NCI-H82 treated with DMSO at 0.1 percent for 48 hours (cell line): ENCODE measurements around the gene C2orf81.
"Not testable (repeated sequence)": the region's sequence is repeated elsewhere in the genome, so short reads cannot be mapped to it uniquely, and the experiment has no call there.

ENCODE experiments used
- DNase-seq: peaks from one replicate; lab custom pipeline; 2025; ENCODE audit not compliant: unreplicated experiment; lab: John Stamatoyannopoulos, UW

The C2orf81 gene

DNA sequence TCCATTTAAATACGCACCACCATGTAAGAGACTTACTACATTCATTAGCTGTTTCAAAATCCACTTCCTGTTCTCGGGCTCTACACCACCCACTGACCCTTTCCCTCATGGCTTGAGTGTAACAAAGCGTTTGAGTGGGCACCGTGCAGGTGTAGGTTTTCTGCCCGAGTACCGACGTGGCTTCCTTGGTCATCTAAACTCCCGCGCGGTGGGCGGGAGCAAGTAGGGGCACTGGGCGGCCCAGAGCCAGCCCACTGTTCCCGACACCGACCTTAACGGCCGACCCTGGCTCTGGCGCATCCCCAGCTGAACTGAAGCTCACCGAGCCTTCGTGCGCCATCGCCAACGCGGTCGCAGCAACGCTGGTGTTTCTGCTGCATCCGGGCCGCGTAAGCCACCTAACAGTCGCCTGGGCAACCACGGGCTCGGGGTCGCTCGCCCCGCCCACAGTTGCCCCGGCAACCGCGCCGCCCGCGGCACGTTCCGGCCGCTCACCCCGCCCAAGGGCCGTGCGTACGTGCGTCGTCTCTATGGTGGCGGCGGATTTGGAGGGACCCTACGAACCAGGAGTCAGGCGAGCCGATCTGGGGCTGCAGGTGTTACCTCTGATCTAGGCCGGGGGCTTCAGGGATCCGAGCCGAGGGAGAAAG lies at the start of gene C2orf81, which contains the start of gene WDR54:
Gene C2orf81 (minus strand): TSS at position 399 of the 650 bp plus-strand sequence. CDS start 59 bp downstream, at position 340.
Gene WDR54 (plus strand): TSS at position 510 of the 650 bp plus-strand sequence. CDS start 424 bp downstream, outside the sequence.
- peak; percentile 77 for DNase-seq

DNA sequence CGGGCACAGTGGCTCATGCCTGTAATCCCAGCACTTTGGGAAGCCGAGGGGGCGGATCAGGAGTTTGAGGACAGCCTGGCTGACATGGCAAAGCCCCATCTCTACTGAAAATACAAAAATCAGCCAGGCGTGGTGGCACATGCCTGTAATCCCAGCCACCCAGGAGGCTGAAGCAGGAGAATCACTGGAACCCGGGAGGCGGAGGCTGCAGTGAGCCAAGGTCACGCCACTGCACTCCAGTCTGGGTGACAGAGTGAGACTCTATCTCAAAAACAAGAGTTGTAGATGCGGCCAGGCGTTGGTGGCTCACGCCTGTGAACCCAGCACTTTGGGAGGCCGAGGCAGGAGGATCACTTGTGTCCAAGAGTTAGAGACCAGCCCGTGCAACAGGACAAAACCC lies 49.3 kb upstream of the C2orf81 start:
- not testable (repeated sequence) for DNase-seq

DNA sequence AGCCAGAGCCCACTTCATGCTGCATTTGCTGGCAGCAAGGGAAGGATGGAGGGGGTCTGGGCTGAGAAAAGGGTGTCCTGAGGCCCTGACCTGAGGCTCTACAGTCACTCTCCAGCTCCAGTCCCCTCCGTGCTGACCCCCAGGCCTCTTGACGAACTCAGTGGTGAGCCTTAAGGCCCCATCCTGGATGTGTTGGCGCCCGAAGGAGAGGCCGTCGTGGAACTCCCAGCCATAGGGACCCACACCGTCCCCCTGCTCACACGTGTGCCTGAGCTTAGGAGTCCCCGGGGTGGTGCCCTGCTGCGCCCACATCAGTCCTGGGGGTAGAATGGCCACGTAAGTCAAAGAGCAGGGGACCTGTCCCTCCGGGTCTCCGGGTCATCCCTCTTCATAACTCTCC lies 43.0 kb upstream of the C2orf81 start:
- DNase-seq: no peak

DNA sequence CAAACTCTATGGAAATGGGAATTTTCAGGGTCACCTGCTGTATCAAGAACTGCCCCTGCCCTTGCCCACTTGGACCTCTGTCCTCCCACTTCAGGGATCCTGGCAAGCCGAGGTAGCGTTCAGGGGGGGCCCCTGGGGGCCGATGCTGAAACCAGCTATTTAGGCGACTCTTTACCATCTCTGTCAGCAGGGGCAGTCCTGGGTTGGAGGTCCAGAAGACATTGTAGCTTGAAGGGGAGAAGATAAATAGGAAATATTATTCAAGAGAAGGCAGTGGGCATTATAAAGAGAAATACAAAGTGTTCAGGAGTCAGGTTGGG lies 41.3 kb upstream of the C2orf81 start:
- DNase-seq: no peak

DNA sequence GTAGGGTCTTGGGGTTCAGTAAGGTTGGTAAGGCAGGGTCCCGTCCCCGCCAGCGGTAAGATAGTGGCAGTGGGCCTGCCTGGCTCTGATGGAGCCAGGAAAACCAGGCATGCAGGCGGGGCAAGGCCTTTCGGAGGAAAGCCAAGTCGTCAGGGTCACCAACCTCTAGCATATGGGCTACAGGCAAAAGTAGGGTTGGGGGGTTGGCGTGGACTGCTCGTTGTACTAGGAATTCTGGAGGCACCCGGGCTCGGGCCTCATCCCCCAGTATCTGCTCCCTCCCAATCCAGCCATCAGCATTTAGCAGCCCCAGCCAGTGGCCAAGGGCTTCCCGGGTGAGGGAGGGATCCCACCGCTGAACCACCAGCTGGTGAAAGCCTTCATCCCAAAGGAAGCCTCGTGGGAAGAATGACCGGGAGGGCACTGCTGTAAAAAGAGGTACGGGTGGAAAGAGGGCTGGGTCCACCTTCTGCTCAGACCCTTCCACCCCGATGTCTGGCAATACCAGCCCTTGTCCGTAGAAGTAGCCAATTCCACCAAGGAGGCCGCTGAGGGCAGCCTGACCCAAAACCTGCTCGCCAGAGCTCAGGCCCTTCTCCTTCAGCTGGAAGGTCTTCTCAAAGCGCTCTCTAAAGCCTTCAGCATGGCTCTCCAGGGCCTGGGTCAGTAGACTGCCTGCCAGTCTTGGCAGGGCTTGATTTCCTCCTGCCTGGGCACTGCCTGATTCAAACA lies 40.8 kb upstream of the C2orf81 start:
- DNase-seq: no peak

DNA sequence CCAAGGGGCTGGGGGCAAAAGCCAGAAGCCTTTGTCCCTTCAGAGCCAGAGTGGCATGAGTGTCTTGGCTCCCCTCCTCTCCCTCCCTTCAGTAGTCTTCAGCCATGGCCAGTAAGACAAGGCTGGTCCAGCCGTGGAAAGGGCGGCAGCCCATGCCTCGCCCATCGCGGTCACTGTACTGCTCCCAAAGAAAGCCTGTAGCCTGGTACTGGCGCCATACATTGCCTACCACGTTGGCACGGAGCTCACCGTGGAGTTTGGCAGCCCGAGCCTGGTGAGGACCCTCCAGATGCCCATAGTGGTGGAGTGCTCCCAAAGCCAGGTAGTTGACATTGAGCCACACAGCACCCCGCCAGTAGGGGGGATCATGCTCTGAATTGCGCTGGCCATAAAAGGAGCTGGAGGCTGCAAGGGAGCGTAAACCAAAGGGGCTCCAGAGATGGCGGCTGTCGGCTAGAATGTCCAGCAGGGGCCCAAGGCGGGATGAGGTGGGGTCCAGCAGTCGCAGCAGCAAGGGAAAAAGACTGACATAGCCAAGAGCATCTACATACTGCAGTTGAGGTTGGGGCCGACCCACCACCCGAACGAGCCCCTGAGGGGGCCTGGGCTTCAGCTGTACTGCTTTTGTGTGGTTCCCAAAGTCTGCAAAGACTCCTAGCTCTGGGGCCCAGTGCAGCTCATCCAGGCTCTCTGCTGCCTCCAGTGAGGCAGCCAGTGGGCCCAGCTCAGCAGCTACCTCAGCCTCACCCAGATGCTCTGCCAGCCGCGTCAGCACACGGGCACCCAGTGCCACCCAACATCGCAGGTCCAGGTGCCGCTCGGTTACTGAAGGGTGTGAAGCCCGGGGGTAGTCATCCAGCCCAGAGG lies 40.0 kb upstream of the C2orf81 start:
- DNase-seq: no peak

DNA sequence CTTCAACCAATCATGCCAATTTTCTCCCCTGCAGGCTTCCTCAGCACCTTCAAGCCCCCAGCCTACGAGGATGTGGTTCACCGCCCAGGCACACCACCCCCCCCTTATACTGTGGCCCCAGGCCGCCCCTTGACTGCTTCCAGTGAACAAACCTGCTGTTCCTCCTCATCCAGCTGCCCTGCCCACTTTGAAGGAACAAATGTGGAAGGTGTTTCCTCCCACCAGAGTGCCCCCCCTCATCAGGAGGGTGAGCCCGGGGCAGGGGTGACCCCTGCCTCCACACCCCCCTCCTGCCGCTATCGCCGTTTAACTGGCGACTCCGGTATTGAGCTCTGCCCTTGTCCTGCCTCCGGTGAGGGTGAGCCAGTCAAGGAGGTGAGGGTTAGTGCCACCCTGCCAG lies 38.8 kb upstream of the C2orf81 start:
- DNase-seq: not testable (repeated sequence)

DNA sequence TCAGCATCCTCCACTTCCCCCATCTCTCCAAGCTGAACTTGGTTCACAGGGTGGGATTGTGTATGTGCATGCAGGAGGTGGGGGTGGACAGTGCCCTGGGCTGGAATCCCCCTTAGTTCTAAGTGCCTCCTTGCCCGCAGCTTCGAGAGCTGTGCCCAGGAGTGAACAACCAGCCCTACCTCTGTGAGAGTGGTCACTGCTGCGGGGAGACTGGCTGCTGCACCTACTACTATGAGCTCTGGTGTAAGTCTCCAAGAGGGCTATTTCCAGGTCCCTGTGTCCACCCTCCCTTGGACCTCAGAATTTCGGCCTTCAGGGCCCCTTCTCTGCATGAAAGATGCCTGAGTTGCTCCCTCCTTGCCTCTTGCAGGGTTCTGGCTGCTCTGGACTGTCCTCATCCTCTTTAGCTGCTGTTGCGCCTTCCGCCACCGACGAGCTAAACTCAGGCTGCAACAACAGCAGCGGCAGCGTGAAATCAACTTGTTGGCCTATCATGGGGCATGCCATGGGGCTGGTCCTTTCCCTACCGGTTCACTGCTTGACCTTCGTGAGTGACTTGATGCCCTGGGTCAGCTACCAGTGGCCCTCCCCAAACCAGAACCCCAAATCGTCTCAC lies 38.2 kb upstream of the C2orf81 start:
- not testable (repeated sequence) for DNase-seq

DNA sequence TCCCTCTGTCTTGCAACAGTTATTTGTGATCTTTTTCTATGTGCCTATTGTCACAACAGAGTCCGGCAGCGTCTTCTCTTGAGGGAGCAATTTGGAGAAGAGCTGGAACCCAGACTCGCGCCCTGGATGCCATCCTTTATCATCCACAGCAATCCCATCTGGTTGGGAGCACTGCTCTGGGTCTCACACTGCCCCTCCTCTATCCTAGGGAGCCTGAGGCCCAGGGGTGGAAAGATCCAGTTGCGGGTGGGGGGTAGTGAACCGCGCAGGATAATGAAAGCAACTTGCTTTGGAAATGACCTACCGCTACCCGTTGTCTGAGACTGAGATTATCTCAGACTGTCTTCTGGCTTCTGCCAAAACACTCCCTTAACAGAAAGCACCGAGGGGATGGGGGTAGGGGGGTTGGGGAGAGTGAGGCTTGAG lies 37.5 kb upstream of the C2orf81 start:
- DNase-seq: no peak

DNA sequence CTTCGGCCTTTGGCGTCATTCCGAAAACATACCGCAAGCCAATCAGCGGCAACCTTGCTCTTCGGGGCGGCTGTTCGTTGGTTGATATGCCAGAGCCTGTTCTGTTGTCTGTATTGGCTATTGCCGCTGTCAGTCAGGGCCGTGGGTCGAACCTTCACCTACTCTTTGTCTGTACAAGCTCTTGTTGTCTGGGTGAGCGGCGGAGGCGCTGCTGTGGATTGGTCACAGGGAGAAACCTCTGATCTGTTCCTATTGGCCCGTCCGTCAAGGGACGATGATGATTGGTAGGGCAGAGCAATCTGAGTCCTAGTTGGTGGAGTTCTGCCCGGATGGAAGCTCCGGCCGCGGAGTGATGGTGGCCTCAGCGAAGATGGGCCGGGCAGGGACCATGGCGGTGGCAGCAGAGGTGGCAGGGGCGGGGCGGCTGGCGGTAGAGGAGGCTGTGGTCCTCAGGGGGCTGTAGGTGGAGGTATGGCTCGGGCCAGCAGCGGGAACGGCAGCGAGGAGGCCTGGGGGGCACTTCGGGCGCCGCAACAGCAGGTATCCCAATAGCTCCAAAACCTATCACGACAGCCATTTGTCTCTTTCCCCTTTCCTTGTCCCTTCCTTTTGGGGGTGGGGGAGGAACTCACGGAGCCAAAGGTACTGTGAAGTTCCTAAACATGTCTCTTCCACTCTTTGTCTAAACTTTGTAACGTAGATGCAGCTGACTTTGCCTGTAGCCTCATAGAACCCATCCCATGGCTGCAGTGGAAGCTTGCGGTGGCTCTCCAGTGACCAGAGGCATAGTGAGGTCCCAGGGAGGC lies 36.9 kb upstream of the C2orf81 start, which contains the start of gene WBP1:
Gene WBP1 (plus strand): TSS at position 307 of the 806 bp plus-strand sequence. CDS start 165 bp downstream, at position 472.
- peak; percentile 100 for DNase-seq

DNA sequence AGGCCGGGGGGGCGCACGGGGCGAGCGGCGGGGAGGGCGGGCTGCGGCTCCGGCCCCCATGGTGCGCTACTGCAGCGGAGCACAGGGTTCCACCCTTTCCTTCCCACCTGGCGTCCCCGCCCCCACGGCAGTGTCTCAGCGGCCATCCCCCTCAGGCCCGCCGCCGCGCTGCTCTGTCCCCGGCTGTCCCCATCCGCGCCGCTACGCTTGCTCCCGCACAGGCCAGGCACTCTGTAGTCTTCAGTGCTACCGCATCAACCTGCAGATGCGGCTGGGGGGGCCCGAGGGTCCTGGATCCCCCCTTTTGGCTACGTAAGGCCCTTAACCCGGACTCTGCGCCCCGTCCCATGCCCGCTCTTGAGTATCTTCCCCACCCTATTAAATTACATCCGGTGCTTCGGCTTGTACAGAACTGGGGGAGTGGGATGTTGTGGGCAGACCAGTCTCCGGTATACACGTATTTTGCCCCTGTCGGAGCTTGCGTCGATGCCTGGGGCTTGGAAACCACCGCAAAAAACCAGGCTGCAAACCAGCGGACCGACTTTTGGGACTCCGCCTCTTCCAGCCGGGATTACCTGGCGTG lies 36.2 kb upstream of the C2orf81 start:
- peak; percentile 40 for DNase-seq

DNA sequence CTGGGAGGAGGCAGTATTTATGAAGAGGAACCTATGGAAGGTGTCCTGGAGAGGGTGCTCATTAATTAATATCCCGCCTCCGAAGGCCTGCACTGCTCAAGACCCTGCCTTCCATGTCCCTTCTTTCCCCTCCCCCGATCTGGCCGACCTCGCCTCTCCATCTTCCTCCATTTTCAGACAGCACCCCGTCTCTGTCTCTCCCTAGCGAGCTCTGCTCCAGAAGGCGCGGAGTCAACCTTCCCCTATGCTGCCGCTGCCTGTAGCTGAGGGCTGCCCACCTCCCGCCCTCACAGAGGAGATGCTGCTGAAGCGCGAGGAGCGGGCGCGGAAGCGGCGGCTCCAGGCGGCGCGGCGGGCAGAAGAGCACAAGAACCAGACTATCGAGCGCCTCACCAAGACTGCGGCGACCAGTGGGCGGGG lies 35.7 kb upstream of the C2orf81 start:
- no peak for DNase-seq

DNA sequence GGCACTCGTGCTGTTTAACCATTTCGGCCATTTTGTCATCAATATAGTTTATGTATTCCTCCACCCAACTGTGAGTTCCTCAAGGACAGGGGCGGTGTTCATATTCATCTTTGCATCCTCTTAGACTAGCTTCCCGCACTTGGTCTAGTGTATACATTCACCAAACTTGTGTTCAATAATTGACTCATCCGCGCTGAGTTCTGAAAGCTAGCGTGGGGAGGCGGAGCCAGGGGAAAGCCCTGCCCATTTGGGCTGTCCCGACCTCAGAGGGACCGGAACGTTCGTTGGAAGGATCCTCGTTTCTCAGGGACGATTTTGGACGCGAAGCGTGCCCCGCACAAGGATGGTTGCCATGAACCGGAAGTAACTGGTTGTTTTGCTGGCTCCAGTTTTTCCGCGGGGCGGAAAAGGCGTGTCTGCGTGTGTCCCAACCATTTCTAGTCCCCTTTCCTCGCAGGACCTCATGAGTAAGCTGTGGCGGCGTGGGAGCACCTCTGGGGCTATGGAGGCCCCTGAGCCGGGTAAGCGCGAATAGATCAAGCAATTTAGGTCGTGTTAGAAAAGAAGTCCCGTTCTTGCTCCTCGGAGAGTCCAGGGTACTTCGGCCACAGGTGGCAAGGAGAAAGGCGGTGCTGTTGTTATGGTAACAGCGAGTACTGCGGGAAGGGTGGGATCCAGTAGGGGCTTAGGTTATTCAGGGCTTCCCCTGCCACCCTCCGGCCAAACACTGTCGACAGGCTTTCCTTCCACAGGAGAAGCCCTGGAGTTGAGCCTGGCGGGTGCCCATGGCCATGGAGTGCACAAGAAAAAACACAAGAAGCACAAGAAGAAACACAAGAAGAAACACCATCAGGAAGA lies 33.5 kb upstream of the C2orf81 start, which contains the start of gene INO80B:
Gene INO80B (plus strand): TSS at position 434 of the 858 bp plus-strand sequence. CDS start 30 bp downstream, at position 464.
- DNase-seq: peak; percentile 98

DNA sequence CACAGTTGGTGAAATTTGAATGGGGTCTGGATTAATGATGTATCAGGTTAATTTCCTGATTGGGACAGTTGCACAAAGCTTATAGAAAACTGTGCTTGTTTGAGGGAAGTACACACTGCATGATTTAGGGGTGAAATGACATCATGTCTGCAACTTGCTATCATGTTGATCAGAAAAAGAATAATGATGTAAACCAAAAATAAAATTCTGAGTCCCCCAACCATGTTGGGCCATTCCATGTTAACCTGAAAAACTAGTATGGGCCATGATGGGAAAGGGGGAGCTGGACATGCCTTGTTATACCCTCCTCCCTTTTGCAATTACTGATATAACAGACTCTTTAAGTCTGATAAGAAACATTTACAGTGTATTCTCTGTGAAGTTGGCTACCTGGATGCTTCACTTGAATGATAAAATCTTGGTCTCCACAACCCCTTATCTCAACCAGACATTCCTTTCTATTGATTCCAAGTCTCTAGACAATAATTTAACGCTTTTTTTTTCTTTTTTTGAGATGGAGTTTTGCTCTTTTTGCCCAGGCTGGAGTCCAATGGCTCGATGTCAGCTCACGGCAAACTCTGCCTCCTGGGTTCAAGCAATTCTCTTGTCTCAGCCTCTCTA lies 29.3 kb upstream of the C2orf81 start:
- DNase-seq: no peak

DNA sequence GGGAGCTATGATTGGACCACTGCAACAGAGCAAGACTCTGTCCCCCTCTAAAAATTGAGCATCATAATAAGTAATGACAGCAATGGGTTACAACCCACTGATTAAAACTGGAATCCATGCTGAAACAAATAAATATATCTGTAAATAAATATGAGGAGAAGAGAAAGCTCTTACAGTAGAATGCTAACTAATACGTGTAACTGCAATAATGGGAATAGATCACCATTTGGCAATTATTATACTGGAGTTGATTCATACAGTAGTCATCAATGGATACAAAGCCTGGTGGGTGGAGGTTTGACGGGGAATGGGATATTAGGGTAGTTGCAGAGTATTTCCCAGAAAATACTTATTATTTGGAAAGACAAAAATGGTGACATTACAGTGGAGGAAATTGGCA lies 27.4 kb upstream of the C2orf81 start:
- no peak for DNase-seq

DNA sequence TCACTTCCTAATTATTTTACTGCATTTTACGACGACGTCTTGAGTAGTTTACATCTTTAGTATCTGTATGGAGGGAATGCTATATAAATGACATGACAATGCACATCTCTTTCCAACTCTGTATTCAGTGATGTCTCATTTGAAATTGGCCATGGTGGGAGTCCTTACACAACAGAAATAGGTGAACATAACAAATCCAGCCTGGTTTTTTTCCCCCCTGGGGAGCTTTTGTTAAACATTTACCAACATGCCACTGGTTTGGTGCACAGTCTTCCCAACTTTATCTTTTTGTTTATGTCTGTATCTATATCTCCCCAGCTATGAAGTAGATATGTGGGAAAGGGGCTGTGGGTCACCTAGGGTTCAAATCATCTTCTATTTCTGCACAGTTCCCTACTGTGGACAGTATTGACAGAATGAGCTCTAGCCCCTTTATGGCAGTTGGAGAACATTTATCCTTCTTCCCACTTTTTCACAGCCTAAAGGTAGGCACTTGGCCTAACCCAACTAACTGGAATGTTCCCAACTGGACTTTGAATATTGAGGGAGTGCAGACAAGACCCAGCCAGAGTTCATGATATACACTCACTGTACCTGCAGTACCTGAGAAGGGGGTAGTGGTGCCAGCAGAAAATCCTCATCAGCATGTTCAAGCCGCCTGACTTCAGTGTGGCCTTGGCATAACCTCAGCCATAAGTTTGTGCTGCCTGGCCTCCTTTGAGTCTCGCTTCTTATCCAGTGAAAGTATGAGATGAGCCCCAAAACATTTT lies 26.0 kb upstream of the C2orf81 start:
- DNase-seq: no peak

DNA sequence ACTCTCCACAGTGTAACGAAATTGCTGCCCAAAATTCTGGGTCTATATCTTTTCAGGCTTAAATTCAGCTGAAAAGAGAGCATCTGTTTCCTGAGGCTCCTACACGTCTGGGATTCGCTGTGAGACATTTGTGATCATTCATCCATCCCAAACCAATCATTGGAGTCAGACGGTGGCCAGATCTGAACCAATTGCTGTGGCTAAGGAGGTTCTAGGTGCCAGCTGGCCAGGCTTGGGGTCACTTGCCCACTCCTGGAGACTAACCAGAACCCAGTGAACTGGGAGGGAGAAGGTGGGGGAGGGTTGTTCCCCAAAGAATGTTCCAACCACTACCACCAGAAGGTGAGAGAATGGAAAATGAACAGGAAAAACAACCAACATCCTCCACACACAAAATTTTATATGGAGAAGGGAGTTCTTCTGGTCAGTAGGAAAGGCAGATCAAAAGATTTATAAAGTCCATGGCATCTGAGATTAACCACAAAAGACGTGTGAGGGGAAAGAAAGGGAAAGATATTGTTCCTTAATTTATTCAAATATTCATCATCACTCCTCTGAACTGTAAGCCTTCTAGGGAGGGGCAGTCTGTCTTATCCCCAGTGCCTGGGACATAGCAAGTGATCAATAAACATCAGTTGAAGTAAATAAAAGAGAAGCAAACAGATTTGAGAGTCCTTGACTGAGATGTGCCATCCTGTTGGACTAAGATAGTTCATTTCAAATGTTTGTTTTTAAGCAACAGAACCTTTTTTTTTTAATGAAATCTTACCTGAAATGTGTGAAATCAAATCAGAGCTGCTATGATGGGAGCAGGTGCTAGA lies 23.3 kb upstream of the C2orf81 start:
- DNase-seq: no peak
